Keratinocyte (primary cell): ENCODE data around the gene UBE2A. TPM values are rescaled to one million over a fixed set of nuclear protein-coding genes. Genes with fewer than 3 reads are reported as not detected.

ENCODE experiments used
- DNase-seq: peaks from one replicate; pipeline ENCODE4 v3.0.0-alpha.2; 2011; ENCODE audit warnings: low read depth, missing footprints, low spot score
- FAIRE-seq: peaks from 2 replicates; lab custom pipeline; 2011; peaks lifted over from hg19 to GRCh38; lab: Jason Lieb, UNC
- H2AFZ ChIP-seq: 2 replicates; pipeline ENCODE4 v1.6.0; 2012; ENCODE audit warnings: low read length, control low read depth, inconsistent platforms; ENCODE audit not compliant: control insufficient read depth
- H3K27ac ChIP-seq: 2 replicates; pipeline ENCODE4 v1.5.1; 2011; ENCODE audit warnings: low read length; ENCODE audit not compliant: control insufficient read depth, insufficient read depth
- H3K27me3 ChIP-seq: 3 replicates; pipeline ENCODE4 v1.6.0; 2011; ENCODE audit warnings: low read length; ENCODE audit not compliant: control insufficient read depth, insufficient read depth; ENCODE audit errors: extremely low read depth
- H3K36me3 ChIP-seq, 2 experiments: 2 replicates in 1 of 2; 3 replicates in 1 of 2; pipeline ENCODE4 v1.5.1; 2011; ENCODE audit warnings: low read length in 2 of 2, mild to moderate bottlenecking in 1 of 2; ENCODE audit not compliant: control insufficient read depth in 2 of 2, insufficient read depth in 2 of 2; ENCODE audit errors: extremely low read depth in 1 of 2
- H3K4me1 ChIP-seq: 3 replicates; pipeline ENCODE4 v1.5.1; 2011; ENCODE audit warnings: low read length; ENCODE audit not compliant: control insufficient read depth, insufficient read depth; ENCODE audit errors: extremely low read depth
- H3K4me2 ChIP-seq: 3 replicates; pipeline ENCODE4 v1.6.0; 2011; ENCODE audit warnings: low read depth, low read length; ENCODE audit not compliant: control insufficient read depth, insufficient read depth; ENCODE audit errors: extremely low read depth
- H3K4me3 ChIP-seq, 3 experiments: fragments of 200-600 bp in 1 of 3; sonication (generic) in 1 of 3; 2 replicates in 2 of 3; 3 replicates in 1 of 3; pipeline ENCODE4 v1.5.1; 2011 to 2016; ENCODE audit warnings: low read length in 3 of 3, mild to moderate bottlenecking in 3 of 3, control low read depth in 2 of 3, inconsistent platforms in 1 of 3, low read depth in 1 of 3, mixed read lengths in 1 of 3, mixed run types in 1 of 3, moderate library complexity in 1 of 3; ENCODE audit not compliant: control insufficient read depth in 2 of 3, insufficient read depth in 2 of 3; ENCODE audit errors: extremely low read depth in 1 of 3
- H3K79me2 ChIP-seq: 2 replicates; pipeline ENCODE4 v1.6.0; 2012; ENCODE audit warnings: low read length; ENCODE audit not compliant: control insufficient read depth, insufficient read depth
- H3K9ac ChIP-seq: 3 replicates; pipeline ENCODE4 v1.6.0; 2011; ENCODE audit warnings: low read length; ENCODE audit not compliant: control insufficient read depth, insufficient read depth; ENCODE audit errors: extremely low read depth
- H3K9me1 ChIP-seq: 3 replicates; pipeline ENCODE4 v1.6.0; 2011; ENCODE audit warnings: low read length; ENCODE audit not compliant: control insufficient read depth, insufficient read depth; ENCODE audit errors: extremely low read depth
- H3K9me3 ChIP-seq: 2 replicates; pipeline ENCODE4 v1.5.1; 2012; ENCODE audit warnings: low read depth, low read length; ENCODE audit not compliant: control insufficient read depth
- H4K20me1 ChIP-seq: 3 replicates; pipeline ENCODE4 v1.6.0; 2011; ENCODE audit warnings: low read length; ENCODE audit not compliant: control insufficient read depth, insufficient read depth; ENCODE audit errors: extremely low read depth
- EZH2 ChIP-seq: IDR thresholded peaks from one replicate; pipeline ENCODE4 v1.6.1; 2012; ENCODE audit warnings: inconsistent platforms, mild to moderate bottlenecking, low read length, moderate library complexity
- dilution Hi-C: fragments of 300-500 bp; cut with MboI; formaldehyde crosslinking; loops from one replicate; pipeline ENCODE4 v1.7.0; 2020; ENCODE audit warnings: low sequenced_read_pairs; ENCODE audit not compliant: extremely low pct_ligation_motif_present
- polyA plus RNA-seq, 5 experiments: library from polyadenylated mRNA; depleted of rRNA in 3 of 5; stranded (reverse) in 3 of 5; stranded (forward) in 1 of 5; unstranded in 1 of 5; fragments of >200 nt; gene quantifications; 1 replicate in 1 of 5; 2 replicates in 3 of 5; 3 replicates in 1 of 5; pipeline versions ENCODE4 v1.2.1 to v1.2.3, GENCODE V29; 2011 to 2012; ENCODE audit warnings: missing spikeins in 2 of 5, low read depth in 1 of 5, low replicate concordance in 1 of 5
- TF ChIP-seq, protein P1 (sequence below), 3 experiments: IDR thresholded peaks in 1 of 3; conservative IDR thresholded peaks in 1 of 3; optimal IDR thresholded peaks in 1 of 3; 2 replicates in 2 of 3; 3 replicates in 1 of 3; pipeline versions ENCODE3 to v1.5.1; 2011; ENCODE audit warnings: low read length in 3 of 3, mild to moderate bottlenecking in 3 of 3, moderate library complexity in 2 of 3, control low read depth in 1 of 3, inconsistent platforms in 1 of 3; ENCODE audit not compliant: insufficient read depth in 2 of 3; ENCODE audit errors: extremely low read depth in 1 of 3

UBE2A gene
- polyA plus RNA-seq, 1 donor (not counting 4 experiments of a cell fraction or from before 2014, with no cell fraction given) = 76.2 TPM

DNA sequence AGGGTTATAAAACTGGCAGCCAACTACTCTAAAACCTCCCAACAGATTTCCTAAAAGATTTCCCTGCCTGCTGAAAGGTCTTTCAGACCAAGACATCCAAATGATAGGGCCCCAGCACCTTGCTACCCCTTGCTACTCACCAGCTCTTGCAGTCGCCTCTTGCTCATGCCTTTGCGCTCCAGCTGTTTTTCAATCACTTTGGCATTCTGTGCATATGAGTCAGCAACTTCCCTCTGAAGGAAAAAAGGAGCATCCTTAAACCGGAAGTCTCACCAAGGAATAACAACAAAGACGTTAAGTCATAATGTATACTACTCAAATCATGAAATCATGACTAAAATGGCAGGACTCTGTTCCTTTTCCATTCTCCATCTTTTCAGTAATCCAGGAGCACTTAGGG is 33.2 kb upstream of the UBE2A start:
- H2AFZ ChIP-seq = no peak overlapping the region
- no peaks in the 10 kb centered on the region for H3K79me2 ChIP-seq

DNA sequence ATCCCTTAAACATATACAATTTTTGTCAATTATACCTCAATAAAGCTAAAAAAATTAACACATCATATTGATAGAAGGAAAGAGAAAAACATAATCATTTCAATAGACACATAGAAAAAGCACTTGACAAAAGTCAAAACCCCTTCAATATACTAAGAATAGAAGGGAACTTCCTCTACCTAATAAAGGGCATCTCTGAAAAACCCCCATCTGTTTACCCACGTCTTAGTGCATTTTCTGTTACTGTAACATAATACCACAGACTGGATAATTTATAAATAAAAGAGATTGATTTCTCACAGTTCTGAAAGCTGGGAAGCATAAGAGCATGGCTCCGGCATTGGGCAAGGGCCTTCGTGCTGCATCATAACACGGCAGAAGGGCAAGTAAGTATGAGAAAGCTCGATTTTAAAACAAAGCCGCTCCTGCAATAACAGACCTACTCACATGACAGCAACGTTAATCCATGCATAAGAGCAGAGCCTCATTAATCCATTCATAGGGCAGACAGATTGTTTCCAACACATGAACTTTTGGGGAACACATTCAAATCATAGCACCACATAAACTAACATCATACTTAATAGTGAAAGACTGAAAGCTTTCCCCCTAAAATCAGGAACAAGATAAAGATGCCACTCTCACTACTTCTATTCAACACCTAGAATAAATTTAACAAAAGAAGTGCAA is 24.9 kb upstream of the UBE2A start:
- H3K27ac ChIP-seq = no peak overlapping the region
- no peaks in the 10 kb centered on the region for H4K20me1 ChIP-seq
- H2AFZ ChIP-seq = no peak overlapping the region
- no peak overlapping the region for H3K9ac ChIP-seq
- H3K9me3 ChIP-seq = no peaks in the 10 kb centered on the region
- DNase-seq = no peak
- TF ChIP-seq, protein P1, sequence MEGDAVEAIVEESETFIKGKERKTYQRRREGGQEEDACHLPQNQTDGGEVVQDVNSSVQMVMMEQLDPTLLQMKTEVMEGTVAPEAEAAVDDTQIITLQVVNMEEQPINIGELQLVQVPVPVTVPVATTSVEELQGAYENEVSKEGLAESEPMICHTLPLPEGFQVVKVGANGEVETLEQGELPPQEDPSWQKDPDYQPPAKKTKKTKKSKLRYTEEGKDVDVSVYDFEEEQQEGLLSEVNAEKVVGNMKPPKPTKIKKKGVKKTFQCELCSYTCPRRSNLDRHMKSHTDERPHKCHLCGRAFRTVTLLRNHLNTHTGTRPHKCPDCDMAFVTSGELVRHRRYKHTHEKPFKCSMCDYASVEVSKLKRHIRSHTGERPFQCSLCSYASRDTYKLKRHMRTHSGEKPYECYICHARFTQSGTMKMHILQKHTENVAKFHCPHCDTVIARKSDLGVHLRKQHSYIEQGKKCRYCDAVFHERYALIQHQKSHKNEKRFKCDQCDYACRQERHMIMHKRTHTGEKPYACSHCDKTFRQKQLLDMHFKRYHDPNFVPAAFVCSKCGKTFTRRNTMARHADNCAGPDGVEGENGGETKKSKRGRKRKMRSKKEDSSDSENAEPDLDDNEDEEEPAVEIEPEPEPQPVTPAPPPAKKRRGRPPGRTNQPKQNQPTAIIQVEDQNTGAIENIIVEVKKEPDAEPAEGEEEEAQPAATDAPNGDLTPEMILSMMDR (optimal IDR thresholded peaks at IDR 0.05 in 1 of 3, IDR thresholded peaks at IDR 0.05 in 1 of 3, conservative IDR thresholded peaks at IDR 0.05 in 1 of 3; ENCODE audit: extremely low read depth in 1 of 3, insufficient read depth in 2 of 3, low read length in 3 of 3) = no peak
- no peak for TF ChIP-seq EZH2
- H3K9me1 ChIP-seq = no peaks in the 10 kb centered on the region
- H3K27me3 ChIP-seq = no peaks in the 10 kb centered on the region
- no peak overlapping the region for H3K4me3 ChIP-seq
- H3K36me3 ChIP-seq = no peaks in the 10 kb centered on the region
- dilution Hi-C loops = no loop called here
- peaks cover 1% of the 10 kb centered on the region for H3K79me2 ChIP-seq
- H3K4me1 ChIP-seq = no peaks in the 10 kb centered on the region
- FAIRE-seq = no peak
- no peak overlapping the region for H3K4me2 ChIP-seq

More for the DNA sequence above, 33.2 kb upstream of the UBE2A start:
- Histone ChIP-seq H3K9me3 (no peaks in the 10 kb centered on the region), H3K27me3 (no peaks in the 10 kb centered on the region), H3K4me1 (no peaks in the 10 kb centered on the region), H3K36me3 (no peaks in the 10 kb centered on the region), H3K27ac (no peak overlapping the region), H4K20me1 (no peaks in the 10 kb centered on the region), H3K9me1 (no peaks in the 10 kb centered on the region), H3K4me2 (no peak overlapping the region), H3K9ac (no peak overlapping the region), H3K4me3 (no peak overlapping the region)
- TF ChIP-seq, protein P1 (optimal IDR thresholded peaks at IDR 0.05 in 1 of 3, IDR thresholded peaks at IDR 0.05 in 1 of 3, conservative IDR thresholded peaks at IDR 0.05 in 1 of 3; ENCODE audit: extremely low read depth in 1 of 3, insufficient read depth in 2 of 3, low read length in 3 of 3) = no peak
- no peak for TF ChIP-seq EZH2
- FAIRE-seq (no peak), DNase-seq (no peak)
- dilution Hi-C loops = no loop called here
